ENCODE data around the gene SLC38A2. TPM values are rescaled to one million over a fixed set of nuclear protein-coding genes. Genes with fewer than 3 reads are reported as not detected.
A peak's percentile ranks its signal among the peaks of the same experiment; 100 is the strongest.

SLC38A2 gene
- total RNA-seq, 1 donor from 2014 or later = 1,114 TPM

- FAIRE-seq = no peak
- H3K27me3 ChIP-seq (ENCODE audit: control insufficient read depth, insufficient read depth, low read length) = no peaks in the 10 kb centered on the region
- H3K36me3 ChIP-seq (ENCODE audit: control insufficient read depth, insufficient read depth, low read length) = peaks cover 36% of the 10 kb centered on the region
- peak overlapping the region; percentile 63 for H3K4me3 ChIP-seq (ENCODE audit: low read depth, low read length)
- DNase-seq (ENCODE audit: low read depth) = no peak
- no peak for TF ChIP-seq CTCF (IDR thresholded peaks at IDR 0.05; ENCODE audit: insufficient read depth, low read length, severe bottlenecking)
Measured at GRCh38 chr12:46369474-46370379, 2.8 kb downstream of the SLC38A2 start.

- no peaks in the 10 kb centered on the region for H3K27me3 ChIP-seq (ENCODE audit: control insufficient read depth, insufficient read depth, low read length)
- no peak for DNase-seq (ENCODE audit: low read depth)
- H3K36me3 ChIP-seq (ENCODE audit: control insufficient read depth, insufficient read depth, low read length) = peaks cover 38% of the 10 kb centered on the region
- peak overlapping the region; percentile 3 for H3K4me3 ChIP-seq (ENCODE audit: low read depth, low read length)
- TF ChIP-seq CTCF (IDR thresholded peaks at IDR 0.05; ENCODE audit: insufficient read depth, low read length, severe bottlenecking) = no peak
- no peak for FAIRE-seq
Measured at GRCh38 chr12:46369095-46369473, 3.5 kb downstream of the SLC38A2 start.

- peaks cover 42% of the 10 kb centered on the region for H3K36me3 ChIP-seq (ENCODE audit: control insufficient read depth, insufficient read depth, low read length)
- no peaks in the 10 kb centered on the region for H3K27me3 ChIP-seq (ENCODE audit: control insufficient read depth, insufficient read depth, low read length)
- DNase-seq (ENCODE audit: low read depth) = no peak
Measured at GRCh38 chr12:46368684-46369083, 3.9 kb downstream of the SLC38A2 start.

GRCh38 chr12:46368138-46368537 lies 4.4 kb downstream of the SLC38A2 start:
- no peaks in the 10 kb centered on the region for H3K27me3 ChIP-seq (ENCODE audit: control insufficient read depth, insufficient read depth, low read length)
- no peak overlapping the region for H3K4me3 ChIP-seq (ENCODE audit: low read depth, low read length)
- FAIRE-seq (no peak), DNase-seq (ENCODE audit: low read depth) (no peak)
- no peak for TF ChIP-seq CTCF (IDR thresholded peaks at IDR 0.05; ENCODE audit: insufficient read depth, low read length, severe bottlenecking)
- H3K36me3 ChIP-seq (ENCODE audit: control insufficient read depth, insufficient read depth, low read length) = peaks cover 44% of the 10 kb centered on the region

More at GRCh38 chr12:46368684-46369083, 3.9 kb downstream of the SLC38A2 start:
- no peak overlapping the region for H3K4me3 ChIP-seq (ENCODE audit: low read depth, low read length)
- FAIRE-seq = no peak
- no peak for TF ChIP-seq CTCF (IDR thresholded peaks at IDR 0.05; ENCODE audit: insufficient read depth, low read length, severe bottlenecking)

GRCh38 chr12:46367351-46368029 lies 5.1 kb downstream of the SLC38A2 start:
- no peak for FAIRE-seq
- peak; percentile 58 for DNase-seq (ENCODE audit: low read depth)
- no peak overlapping the region for H3K4me3 ChIP-seq (ENCODE audit: low read depth, low read length)
- H3K27me3 ChIP-seq (ENCODE audit: control insufficient read depth, insufficient read depth, low read length) = no peaks in the 10 kb centered on the region
- peaks cover 44% of the 10 kb centered on the region for H3K36me3 ChIP-seq (ENCODE audit: control insufficient read depth, insufficient read depth, low read length)
- no peak for TF ChIP-seq CTCF (IDR thresholded peaks at IDR 0.05; ENCODE audit: insufficient read depth, low read length, severe bottlenecking)

All from bronchial epithelial cell (primary cell).